HPDE6-E6E7 (cell line): ENCODE results near the gene PPP1R3A.
A peak's percentile ranks its signal among the peaks of the same experiment; 100 is the strongest.
"Not testable (repeated sequence)": the region's sequence is repeated elsewhere in the genome, so short reads cannot be mapped to it uniquely, and the experiment has no call there.

Experiments used
- DNase-seq: peaks from one replicate; pipeline ENCODE4 v3.0.0; 2011; ENCODE audit warnings: missing footprints; ENCODE audit errors: extremely low spot score

PPP1R3A gene, protein sequence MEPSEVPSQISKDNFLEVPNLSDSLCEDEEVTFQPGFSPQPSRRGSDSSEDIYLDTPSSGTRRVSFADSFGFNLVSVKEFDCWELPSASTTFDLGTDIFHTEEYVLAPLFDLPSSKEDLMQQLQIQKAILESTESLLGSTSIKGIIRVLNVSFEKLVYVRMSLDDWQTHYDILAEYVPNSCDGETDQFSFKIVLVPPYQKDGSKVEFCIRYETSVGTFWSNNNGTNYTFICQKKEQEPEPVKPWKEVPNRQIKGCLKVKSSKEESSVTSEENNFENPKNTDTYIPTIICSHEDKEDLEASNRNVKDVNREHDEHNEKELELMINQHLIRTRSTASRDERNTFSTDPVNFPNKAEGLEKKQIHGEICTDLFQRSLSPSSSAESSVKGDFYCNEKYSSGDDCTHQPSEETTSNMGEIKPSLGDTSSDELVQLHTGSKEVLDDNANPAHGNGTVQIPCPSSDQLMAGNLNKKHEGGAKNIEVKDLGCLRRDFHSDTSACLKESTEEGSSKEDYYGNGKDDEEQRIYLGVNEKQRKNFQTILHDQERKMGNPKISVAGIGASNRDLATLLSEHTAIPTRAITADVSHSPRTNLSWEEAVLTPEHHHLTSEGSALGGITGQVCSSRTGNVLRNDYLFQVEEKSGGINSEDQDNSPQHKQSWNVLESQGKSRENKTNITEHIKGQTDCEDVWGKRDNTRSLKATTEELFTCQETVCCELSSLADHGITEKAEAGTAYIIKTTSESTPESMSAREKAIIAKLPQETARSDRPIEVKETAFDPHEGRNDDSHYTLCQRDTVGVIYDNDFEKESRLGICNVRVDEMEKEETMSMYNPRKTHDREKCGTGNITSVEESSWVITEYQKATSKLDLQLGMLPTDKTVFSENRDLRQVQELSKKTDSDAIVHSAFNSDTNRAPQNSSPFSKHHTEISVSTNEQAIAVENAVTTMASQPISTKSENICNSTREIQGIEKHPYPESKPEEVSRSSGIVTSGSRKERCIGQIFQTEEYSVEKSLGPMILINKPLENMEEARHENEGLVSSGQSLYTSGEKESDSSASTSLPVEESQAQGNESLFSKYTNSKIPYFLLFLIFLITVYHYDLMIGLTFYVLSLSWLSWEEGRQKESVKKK

DNA sequence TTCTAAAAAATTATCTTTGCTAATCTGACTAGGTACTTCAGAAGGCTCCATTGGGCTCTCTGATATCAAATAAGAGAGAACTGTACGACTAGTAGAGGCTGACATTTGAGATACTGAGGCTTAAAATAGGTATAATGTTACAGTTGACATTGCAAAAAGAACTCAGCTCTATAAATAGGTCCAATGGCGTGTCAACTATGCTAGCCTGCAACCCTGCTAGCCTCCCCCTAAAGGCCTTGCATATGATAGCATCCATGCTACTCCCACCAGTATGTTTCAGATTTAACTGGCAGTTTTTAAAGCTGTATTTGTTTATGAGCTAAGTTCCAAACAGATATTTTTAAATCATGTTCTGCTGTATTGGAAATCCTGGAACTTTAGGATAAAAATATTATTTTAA, at the start of gene PPP1R3A:
Gene PPP1R3A, minus strand, starts transcription at position 64 of the 400 bp plus-strand sequence. Its CDS starts 13 bp downstream, at position 51.
- DNase-seq: no peak

DNA sequence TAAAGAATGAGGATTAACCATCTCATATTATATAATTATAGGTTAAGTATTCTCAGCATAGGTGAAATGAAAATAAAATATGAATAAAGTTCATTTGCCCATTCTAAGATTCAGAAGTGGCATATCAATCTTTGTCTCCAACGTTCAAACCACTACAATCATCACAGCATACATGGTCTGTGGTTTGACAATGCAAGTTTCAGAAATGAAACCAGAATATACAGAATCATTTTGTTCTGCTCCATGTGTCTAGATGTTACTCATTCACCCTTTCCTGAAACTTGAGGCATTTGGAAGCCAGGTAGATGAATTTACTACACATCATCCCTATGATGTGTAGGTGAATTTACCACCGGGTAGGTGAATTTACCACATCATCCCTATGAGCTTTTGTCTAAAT, 44.5 kb upstream of the PPP1R3A start:
- no peak for DNase-seq

DNA sequence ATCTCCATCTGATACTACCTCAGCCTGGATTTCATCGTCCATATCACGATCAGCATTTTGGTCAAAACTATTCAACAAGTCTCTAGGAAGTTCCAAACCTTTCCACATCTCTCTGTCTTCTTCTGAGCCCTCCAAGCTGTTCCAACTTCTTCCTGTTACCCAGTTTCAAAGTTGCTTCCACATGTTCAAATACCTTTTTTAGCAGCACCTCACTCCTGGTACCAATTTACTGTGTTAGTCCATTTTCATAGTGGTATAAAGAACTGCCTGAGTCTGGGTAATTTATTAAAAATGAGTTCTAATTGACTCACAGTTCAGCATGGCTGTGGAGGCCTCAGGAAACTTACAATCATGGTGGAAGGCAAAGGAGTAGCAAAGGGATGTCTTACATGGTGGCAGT, 41.1 kb upstream of the PPP1R3A start:
- DNase-seq: no peak

DNA sequence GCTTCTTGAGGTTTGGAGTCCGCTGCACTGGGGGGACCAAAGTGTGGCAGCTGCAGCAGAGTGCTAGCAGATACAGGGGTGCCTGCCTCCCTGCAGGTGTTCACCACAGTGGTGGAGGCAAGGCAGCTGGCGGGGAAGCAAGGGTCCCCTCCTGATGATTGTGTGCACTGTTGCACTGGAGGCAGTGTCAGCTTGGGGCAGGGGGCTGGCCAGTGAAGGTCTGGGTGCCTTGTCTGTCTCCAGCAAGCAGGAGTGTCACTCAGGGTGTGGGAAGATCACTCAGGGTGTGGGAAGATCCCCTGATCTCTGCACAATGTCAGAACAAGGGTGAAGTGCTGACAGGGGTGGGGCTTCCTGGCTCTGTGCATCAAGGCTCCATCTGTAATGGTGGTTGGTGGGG, 36.3 kb upstream of the PPP1R3A start:
- no peak for DNase-seq

DNA sequence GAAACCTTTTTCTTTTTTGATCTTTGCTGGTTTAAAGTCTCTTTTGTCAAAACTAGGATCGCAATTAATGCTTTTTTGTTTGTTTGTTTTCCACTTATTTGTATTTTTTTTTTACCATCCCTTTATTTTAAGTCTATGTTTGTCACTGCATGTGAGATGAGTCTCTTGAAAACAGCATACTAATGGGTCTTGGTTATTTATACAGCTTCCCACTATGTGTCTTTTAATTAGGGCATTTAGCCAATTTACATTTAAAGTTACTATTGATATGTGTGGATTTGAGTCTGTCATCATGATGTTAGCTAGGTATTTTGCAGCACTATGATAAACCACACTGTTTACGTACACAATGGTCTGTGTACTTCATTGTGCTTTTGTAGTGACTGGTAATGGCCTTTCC, 34.7 kb upstream of the PPP1R3A start:
- no peak for DNase-seq

DNA sequence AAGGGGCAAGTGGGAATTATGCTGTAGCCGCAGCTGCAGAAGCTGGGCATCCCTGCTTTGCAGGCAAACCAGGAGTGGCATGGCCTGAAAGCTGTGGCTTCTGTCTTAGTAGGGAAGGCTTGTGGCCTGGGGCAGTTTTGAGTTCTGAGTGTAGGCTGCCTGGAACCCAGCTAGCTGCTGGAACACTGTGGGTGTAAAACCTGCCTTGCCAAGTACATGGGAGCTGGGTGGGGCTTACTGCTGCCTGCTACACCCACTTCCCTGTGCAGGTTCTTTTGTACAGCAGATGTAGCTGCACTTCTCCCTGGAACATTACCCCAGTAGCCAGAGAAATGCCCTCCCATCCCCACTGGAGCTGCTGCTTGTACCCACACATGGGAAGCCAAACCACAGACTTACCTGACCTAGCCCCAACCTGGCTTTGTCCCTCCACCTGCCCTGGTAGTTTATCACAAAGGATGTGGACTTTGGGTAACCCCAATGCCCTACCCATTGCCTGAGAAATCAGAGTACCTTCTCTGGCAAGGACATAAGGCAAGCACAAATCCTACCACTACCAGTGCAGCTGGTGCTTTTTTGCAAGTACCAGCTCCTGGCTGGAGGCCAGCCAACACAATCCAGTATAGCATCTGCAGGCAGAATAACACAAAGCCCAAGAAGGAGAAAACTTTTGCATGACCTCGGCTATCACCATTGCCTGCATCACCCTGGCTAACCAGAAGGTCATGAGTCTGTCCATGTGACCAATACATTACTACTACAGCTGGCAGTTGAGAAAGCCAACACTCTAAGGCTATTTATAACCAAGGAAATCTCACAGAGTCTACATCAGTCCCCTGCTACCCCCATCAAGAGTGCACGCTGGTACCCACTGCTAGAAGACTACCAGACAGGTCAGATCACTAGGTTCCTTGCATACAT, 26.5 kb upstream of the PPP1R3A start:
- peak; percentile 38 for DNase-seq

DNA sequence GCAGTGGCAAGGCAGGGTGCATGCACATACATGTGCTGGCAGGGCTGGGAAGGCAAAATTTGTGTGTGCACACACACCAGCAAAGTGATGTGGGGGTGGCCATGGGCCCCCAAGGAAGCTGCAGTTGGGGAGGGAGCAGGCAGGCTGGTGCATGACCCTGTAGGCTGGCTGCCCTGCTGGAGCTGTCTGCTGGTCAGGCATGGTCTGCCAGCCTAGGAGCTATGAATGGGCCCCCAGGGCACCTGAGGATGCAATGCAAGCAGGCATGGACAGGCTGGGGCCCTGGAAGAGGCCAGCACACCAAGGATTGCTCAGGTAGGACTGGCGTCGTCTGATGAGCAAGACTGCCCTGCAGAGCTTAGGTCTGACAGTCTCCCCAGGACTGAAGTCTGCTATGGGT, 18.2 kb upstream of the PPP1R3A start:
- peak; percentile 28 for DNase-seq

DNA sequence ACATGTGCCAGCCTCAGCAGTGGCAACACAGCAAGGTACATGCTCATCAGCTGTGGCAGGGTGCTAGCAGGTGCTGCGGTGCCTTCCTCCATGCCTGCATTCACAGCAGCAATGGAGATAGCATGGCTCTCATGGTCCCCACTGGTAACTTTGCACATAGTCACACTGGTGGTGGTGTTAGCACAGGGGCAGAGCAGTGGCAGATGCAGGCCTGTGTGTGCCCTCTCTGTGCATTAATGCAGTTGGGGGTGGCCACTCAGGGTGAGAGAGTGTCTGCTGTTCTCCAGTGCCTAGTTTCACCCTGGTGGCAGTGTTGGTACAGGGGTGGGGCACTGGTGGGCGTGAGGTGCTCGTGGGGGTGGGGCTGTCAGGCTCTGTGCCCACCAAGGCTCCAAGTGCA, 17.7 kb upstream of the PPP1R3A start:
- no peak for DNase-seq

DNA sequence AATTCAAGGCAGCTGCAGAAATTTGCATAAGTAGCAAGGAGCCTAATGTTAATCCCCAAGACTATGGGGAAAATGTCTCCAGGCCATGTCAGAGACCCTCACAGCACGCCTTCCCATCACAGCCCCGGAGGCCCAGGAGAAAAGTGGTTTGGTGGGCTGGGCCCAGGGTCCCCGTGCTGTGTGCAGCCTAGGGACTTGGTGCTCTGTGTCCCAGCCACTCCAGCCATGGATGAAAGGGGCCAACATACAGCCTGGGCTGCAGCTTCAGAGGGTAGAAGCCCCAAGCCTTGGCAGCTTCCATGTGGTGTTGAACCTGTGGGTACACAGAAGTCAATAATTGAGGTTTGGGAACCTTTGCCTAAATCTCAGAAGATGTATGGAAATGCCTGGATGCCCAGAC, 10.6 kb upstream of the PPP1R3A start:
- DNase-seq: not testable (repeated sequence)

DNA sequence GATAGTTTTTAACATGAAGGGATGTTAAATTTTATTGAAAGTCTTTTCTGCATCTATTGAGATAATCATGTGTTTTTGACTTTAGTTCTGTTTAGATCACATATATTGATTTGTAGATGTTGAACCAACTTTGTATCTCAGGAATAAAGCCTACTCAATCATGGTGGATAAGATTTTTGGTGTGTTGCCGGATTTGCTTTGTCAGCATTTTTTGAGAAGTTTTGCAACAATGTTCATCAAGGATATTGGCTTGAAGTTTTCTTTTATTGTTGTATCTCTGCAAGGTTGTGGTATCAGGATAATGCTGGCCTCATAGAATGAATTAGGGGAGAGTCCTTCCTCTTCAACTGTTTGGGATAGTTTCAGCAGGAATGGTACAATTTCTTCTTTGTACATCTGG, 9.3 kb upstream of the PPP1R3A start:
- no peak for DNase-seq

DNA sequence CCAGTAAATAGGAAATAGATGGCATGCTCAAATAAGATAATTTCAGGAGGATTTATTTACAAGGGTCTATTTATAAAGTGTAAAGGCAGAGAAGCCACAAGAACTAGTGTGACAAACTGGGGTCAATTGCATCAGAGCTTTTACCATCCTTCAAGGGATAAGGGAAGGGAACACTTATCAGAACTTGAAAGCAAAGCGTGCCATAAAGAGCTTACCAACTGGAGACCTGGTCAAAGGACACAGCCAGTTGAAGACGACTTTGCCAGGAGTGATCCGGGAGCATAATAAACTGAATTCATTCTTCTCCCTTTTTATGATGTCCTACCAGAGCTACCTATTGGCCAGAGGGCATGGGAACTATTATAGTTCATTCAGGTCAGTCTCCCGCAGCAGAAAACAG, 3.2 kb upstream of the PPP1R3A start:
- DNase-seq: no peak

DNA sequence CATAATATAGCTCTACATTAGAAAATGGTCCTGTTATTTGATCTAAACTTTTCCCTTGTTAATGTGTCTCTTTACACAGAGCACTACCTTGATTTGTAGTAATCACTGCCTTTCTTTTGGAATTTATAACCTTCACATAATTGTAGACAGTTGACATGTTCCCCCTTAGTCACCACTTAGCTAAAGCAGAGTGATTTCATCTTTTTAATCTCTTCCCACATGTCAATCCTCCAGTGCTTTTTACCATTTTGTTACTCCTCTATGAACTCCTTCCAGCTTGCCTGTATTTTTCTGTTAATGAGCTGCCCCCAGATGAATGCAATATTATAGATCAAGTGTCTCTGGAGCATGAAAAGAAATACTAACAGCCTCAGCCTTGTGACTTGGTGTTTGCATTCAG, 2.6 kb upstream of the PPP1R3A start:
- no peak for DNase-seq

DNA sequence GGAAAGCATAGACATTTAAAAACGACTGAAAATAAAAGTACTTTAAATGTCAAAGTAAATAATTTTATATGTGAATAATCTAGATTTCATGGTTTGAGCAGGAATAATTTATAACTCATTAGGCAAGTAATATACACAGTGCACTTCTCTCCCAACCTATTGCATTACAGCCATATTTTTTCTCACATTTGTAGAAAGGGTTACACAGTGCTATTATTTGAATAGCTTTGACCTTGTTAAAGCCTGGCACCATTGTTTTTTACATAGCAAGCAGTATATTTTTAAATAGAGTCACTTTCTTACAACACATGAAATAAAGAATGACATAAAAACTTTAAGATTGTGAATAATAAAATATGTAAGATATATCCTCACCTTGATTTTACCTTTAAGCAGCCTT, 969 bp downstream of the PPP1R3A start:
- no peak for DNase-seq

DNA sequence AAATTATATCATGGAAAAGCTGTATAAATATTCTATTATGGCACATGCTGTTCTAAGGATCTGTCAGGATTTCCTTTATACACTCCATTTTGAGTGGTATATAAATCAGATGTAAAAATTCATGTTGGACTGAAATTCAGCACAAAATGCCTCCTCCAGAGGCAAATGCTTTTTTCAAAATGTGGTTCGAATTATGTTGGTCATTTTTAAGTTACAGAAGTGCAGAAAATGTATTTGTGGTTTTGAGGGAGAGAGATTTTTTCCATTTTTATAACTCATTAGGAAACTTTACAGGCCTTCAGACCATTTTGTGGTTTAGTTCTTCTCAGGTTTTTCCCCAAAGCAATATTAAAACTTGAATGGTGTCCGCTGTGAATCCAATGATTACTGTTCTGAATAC, 2.9 kb downstream of the PPP1R3A start:
- DNase-seq: no peak

DNA sequence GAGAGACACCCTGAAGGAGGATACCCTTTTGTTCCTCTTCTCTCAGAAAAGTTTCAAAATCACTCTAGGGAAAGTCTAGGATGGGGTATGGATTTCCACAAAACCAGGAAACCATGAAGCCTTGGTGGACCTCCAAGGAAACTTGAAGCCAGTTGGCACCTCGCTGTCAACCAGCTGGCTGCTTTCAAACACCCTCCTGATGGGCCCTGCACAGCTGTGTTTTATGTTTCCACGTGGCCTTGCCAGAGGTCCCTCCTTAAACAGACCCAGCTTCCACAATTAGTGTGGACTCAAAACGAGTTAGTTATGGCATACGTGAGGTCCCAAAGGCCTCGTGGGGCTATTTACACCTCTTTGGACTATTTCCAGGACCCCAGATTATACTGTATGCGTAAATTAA, 5.9 kb downstream of the PPP1R3A start:
- no peak for DNase-seq

DNA sequence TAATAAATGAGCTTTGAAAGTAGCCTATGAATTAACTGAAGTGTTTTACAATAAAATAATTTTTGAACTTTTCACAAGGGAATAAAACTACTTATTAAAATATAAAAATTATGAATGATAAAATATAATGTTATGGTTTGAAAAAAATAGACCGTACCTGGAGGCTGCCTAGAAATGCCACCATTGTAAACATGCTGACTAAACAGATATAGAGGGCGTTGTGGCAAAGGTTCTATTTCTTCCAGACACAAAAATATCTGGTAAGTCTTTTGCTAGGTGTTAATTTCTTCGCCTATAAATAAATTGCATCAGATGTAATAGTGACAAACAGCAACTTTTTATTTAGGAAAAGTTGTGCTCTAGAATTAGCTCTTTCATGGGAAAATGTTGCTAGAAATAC, 11.2 kb downstream of the PPP1R3A start:
- DNase-seq: no peak

DNA sequence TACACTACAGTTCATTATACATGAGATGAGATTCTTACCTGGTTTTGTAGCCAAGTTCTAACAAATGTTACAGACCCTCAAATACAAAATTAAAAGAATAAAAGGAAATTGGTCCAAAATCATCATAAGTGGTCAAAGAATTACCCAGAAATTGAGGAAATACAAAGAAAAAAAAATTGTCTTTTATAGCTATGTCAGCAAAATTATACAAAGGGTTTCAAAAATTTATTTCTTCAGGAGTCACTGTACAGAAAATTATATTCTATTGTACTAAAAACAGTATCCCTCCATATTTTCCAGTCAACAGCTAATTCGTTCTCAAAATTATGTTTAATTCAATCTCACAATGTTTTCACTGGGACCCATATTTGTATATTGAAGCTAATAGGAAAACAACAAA, 14.3 kb downstream of the PPP1R3A start:
- DNase-seq: no peak

DNA sequence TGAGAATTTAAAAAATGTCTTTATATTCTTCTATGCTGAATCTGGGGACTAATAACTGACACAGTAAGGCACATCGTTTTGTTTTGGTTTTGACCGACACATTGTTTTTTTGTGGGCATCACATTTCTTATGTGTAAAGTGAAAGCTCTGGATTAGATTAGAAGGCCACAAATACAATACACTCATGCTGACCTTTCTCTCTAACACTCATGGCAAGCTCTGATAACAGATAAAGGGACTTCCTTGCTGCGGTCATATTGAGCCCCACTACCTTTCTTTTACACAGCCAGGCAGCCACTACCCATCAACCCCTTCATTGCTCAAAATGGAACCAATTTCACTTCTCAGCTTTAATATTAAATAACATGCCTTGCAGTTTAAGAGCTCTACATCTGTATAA, 26.0 kb downstream of the PPP1R3A start:
- no peak for DNase-seq

DNA sequence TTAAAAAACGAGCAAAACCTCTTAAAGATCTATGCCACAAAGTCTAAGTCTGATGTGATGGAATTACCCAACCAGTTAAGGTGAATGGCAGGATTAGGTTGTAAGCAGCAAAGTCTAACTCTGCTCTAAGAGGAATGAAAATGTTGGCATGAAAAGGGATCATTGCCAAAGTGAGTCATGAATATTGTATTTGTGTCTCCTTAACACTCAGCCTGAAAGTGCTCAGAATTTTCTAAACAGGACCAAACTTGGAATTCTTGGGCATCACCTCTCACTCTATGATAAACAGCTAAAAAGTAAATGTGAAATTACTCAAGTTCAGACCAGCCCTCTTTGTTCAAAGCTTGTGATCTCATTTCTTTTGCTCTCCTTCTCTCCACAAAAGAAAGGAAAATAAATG, 27.0 kb downstream of the PPP1R3A start:
- peak; percentile 9 for DNase-seq

DNA sequence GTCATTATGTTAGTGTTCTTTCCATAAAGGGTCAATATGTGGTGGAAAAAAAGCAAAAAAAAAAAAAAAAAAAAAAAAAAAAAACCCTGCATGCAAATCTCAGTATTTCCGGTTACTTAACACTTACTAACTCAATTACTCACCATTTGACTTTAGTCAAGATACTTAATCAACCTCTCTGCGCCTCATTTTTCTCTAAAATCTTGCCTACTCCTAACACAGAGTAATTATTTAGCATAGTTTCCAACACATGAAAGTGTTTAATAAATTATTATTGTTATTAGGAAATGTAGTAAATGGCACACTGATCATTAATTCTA, 27.8 kb downstream of the PPP1R3A start:
- peak; percentile 2 for DNase-seq

DNA sequence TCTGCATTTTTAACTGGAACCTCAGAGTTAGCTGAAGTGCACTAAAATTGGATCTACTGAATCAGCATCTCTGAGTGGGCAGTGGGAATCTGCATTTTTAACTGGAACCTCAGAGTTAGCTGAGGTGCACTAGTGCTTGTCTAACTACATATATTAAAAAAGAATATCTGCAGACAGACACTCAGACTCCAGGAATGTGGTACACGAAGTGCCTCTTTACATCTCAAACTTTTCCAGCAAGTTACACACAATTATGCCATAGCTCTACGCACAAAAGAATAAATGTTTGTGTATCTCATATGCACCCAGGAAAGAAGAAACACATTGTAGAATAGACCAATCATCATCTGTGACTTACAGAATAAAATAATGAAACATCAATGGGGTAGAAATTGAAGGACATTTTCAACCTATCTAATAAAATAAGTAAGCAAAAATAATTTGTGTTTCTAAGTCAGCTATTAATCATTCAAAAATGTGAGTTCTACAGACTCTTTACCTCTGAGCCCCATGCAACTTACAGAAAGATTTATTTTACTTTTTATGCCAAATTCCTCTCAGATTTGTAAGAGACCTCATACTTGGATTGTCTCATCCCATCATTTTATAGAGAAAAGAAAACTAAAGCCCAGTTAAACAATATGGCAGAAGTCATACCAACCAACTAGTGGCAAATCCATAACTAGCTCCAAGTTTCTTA, 28.3 kb downstream of the PPP1R3A start:
- DNase-seq: no peak
